Right lobe of liver (tissue), 4 donors: ENCODE measurements around the gene KCNMA1.

Experiments
- POLR2A ChIP-seq: fragments of 450-650 bp; IDR thresholded peaks from one replicate; pipeline ENCODE4 v1.6.1; 2017; ENCODE audit warnings: antibody characterized with exemption, mild to moderate bottlenecking
- TF ChIP-seq, protein P1 (sequence below), 4 donors: fragments of 200-600 bp in 3 of 4; fragments of 450-650 bp in 1 of 4; IDR thresholded peaks; one replicate each; pipeline versions ENCODE4 v1.5.1 to v1.8.0; 2016 to 2022; ENCODE audit warnings: antibody characterized with exemption in 4 of 4, mild to moderate bottlenecking in 2 of 4
- donor health status: DM: no; HTN: no; CAD: no.
- donor health status: DM: no; HTN: no; CAD: no.
- donor health status: DM: no; HTN: yes; CAD: no.

DNA sequence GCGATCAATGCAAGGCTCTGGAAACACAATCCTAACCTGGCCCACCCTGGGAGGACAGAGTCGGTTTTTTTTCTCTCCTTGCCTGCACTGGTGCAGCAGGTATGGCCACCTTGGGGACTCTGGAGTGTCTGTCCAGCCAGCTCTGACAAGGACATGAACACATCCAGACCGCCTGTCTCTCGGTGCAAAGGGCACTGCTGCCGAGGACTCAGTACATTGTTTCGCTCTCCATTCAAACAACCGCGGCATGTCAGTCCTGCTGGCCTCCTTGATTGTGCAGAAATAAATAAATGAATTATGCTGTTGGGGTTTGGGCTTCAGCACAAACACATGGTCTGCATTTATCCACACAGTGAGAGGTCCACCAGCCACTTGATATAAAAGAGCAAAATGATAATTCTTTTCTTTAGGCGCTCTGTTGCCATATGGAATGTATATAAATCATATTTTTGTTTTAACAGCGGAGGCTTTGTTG, 565.2 kb downstream of the KCNMA1 start:
- no peak for TF ChIP-seq POLR2A
- TF ChIP-seq, protein P1, sequence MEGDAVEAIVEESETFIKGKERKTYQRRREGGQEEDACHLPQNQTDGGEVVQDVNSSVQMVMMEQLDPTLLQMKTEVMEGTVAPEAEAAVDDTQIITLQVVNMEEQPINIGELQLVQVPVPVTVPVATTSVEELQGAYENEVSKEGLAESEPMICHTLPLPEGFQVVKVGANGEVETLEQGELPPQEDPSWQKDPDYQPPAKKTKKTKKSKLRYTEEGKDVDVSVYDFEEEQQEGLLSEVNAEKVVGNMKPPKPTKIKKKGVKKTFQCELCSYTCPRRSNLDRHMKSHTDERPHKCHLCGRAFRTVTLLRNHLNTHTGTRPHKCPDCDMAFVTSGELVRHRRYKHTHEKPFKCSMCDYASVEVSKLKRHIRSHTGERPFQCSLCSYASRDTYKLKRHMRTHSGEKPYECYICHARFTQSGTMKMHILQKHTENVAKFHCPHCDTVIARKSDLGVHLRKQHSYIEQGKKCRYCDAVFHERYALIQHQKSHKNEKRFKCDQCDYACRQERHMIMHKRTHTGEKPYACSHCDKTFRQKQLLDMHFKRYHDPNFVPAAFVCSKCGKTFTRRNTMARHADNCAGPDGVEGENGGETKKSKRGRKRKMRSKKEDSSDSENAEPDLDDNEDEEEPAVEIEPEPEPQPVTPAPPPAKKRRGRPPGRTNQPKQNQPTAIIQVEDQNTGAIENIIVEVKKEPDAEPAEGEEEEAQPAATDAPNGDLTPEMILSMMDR (IDR thresholded peaks at IDR 0.05): no peak
